Measurements from ENCODE around the gene IARS1. TPM values are rescaled to one million over a fixed set of nuclear protein-coding genes. Genes with fewer than 3 reads are reported as not detected.

IARS1 gene
- total RNA-seq, 1 donor from 2014 or later, result 169 TPM

DNA sequence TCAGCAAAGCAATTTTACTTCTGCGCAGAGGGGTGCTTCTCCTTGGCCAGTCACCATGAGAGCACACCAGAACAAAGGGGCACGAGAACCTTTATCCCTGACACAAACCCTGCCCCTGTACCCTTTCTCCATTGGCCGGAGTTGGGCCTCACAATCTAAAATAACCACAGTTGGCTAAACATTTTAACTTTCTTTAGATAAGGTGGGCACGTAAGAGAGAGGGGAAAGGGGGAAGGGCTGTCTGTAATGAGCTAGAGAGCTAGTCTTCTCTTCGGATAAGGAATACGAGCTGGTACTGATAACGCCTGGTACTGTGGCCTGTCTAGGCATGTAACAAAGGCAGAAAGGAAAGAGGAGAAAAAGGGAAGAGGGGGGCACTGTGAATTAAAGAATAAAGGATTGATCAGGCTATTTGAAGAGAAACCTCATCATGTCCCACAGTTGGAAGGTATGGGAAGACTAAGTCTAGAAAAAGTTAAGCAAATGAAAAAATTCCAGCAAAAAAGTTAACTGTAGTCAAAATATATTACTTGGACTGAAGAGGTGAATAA lies 1.8 kb upstream of the IARS1 start:
- Mint-ChIP-seq H3K27ac (ENCODE audit: unreplicated experiment) (no peak overlapping the region), H3K27me3 (ENCODE audit: low read depth) (no peaks in the 10 kb centered on the region), H3K9me3 (no peaks in the 10 kb centered on the region), H3K4me3 (peak overlapping the region; percentile 64), H3K4me1 (peaks cover 28% of the 10 kb centered on the region), H3K36me3 (ENCODE audit: low read depth) (peaks cover 14% of the 10 kb centered on the region)
- TF ChIP-seq, protein P1, sequence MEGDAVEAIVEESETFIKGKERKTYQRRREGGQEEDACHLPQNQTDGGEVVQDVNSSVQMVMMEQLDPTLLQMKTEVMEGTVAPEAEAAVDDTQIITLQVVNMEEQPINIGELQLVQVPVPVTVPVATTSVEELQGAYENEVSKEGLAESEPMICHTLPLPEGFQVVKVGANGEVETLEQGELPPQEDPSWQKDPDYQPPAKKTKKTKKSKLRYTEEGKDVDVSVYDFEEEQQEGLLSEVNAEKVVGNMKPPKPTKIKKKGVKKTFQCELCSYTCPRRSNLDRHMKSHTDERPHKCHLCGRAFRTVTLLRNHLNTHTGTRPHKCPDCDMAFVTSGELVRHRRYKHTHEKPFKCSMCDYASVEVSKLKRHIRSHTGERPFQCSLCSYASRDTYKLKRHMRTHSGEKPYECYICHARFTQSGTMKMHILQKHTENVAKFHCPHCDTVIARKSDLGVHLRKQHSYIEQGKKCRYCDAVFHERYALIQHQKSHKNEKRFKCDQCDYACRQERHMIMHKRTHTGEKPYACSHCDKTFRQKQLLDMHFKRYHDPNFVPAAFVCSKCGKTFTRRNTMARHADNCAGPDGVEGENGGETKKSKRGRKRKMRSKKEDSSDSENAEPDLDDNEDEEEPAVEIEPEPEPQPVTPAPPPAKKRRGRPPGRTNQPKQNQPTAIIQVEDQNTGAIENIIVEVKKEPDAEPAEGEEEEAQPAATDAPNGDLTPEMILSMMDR (conservative IDR thresholded peaks at IDR 0.05), result no peak
- DNase-seq (ENCODE audit: low read depth, low spot score), result no peak

DNA sequence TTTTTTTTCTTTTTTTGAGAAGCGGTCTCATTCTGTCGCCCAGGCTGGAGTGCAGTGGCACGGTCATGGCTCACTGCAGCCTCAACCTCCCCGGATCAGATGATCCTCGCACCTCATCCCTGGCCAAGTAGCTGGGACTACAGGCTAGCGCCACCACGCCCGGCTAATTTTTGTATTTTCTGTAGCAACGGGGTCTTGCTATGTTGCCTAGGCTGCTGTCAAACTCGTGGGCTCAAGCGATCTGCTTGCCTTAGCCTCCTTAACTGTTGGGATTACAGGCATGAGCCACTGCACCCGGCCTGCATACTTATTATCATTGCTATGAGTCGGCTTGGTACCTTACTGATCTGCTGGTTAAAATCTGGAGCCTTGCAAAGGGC lies 790 bp upstream of the IARS1 start:
- Mint-ChIP-seq H3K9me3 (no peaks in the 10 kb centered on the region), H3K36me3 (ENCODE audit: low read depth) (peaks cover 19% of the 10 kb centered on the region), H3K4me3 (peak overlapping the region; percentile 92), H3K27me3 (ENCODE audit: low read depth) (no peaks in the 10 kb centered on the region), H3K4me1 (peaks cover 28% of the 10 kb centered on the region), H3K27ac (ENCODE audit: unreplicated experiment) (peak overlapping the region; percentile 100)
- TF ChIP-seq, protein P1 (conservative IDR thresholded peaks at IDR 0.05), result no peak
- peak; percentile 9 for DNase-seq (ENCODE audit: low read depth, low spot score)

DNA sequence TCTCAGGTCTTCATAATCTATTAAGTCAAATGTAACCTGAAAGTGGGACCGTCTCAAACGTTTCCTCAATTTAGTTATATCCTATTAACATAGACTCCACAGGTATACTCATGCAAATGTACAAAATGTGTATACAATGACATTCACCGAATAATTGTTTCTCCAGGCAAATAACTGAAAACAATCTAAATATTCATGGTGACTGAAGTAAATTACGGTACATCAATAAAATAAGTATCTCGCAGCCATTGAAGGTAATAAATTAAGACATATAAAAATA lies 482 bp downstream of the IARS1 start:
- peaks cover 22% of the 10 kb centered on the region for H3K36me3 Mint-ChIP-seq (ENCODE audit: low read depth)
- peak overlapping the region; percentile 47 for H3K27ac Mint-ChIP-seq (ENCODE audit: unreplicated experiment)
- peak overlapping the region; percentile 92 for H3K4me3 Mint-ChIP-seq
- H3K9me3 Mint-ChIP-seq, result no peaks in the 10 kb centered on the region
- TF ChIP-seq, protein P1 (conservative IDR thresholded peaks at IDR 0.05), result no peak
- DNase-seq (ENCODE audit: low read depth, low spot score), result no peak
- H3K4me1 Mint-ChIP-seq, result peaks cover 28% of the 10 kb centered on the region
- no peaks in the 10 kb centered on the region for H3K27me3 Mint-ChIP-seq (ENCODE audit: low read depth)

DNA sequence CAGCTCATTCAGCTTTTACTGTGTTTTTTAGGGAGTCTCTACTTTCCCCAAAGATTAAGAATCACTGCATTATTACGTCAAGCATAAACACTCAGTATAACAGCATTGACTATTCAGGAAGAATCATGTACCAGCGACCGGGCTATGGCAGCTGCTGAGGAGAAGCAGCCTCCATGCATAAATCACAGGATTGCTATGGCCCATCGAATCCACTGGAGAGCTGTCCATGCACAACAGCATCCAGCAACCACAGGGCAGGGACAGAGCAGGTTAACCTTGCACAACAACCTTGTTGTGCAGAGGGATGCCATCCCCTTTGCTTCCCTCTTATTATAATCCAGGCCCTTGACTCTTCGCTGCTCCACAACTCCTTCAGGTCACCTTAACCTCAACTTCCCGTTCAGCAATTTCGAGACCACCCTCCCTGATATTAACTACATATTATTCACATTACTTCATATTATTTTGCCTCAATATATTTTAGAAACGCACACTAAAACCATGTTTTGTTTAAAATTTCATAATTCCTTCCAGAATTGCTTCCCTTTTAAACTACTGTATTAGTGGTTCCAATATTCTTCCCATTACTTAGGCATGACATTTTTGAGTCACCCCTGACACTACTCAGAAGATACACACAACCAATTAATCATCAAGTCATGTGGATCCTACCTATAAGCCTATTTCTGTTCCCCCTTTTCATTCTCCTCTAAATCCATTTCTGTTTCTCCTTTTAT lies 991 bp downstream of the IARS1 start:
- Mint-ChIP-seq H3K27me3 (ENCODE audit: low read depth) (no peaks in the 10 kb centered on the region), H3K4me1 (peaks cover 28% of the 10 kb centered on the region), H3K9me3 (no peaks in the 10 kb centered on the region), H3K27ac (ENCODE audit: unreplicated experiment) (peak overlapping the region; percentile 47), H3K4me3 (peak overlapping the region; percentile 92), H3K36me3 (ENCODE audit: low read depth) (peaks cover 25% of the 10 kb centered on the region)
- TF ChIP-seq, protein P1 (conservative IDR thresholded peaks at IDR 0.05), result no peak
- DNase-seq (ENCODE audit: low read depth, low spot score), result no peak

DNA sequence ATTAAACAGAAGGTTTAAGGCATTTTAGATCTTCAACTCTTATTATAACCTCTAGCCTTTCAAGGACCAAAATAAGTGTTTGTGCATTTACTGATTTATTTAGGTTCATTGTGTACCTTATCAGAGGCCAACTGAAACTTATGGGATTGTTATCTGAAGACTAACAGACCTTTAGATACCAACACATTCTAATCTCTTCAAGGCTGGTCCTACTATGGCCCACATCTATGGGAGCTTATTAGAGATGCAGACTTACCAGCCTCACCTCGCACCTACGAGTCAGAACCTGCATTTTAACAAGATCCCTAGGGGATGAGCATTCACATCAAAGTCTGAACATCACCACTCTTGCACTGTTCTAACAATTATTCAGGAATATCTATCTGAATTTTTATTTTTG lies 1.9 kb downstream of the IARS1 start:
- Mint-ChIP-seq H3K4me3 (peak overlapping the region; percentile 92), H3K27me3 (ENCODE audit: low read depth) (no peaks in the 10 kb centered on the region), H3K36me3 (ENCODE audit: low read depth) (peaks cover 21% of the 10 kb centered on the region), H3K27ac (ENCODE audit: unreplicated experiment) (no peak overlapping the region), H3K9me3 (no peaks in the 10 kb centered on the region), H3K4me1 (peaks cover 28% of the 10 kb centered on the region)
- DNase-seq (ENCODE audit: low read depth, low spot score), result no peak
- TF ChIP-seq, protein P1 (conservative IDR thresholded peaks at IDR 0.05), result no peak

Data from neural crest cell (in vitro differentiated cells).